IMR-90 (cell line): ENCODE results near the gene MCUR1. TPM values are rescaled to one million over a fixed set of nuclear protein-coding genes. Genes with fewer than 3 reads are reported as not detected.

ENCODE experiments used
- ATAC-seq: fragments of 200-7000 bp; cut with Tn5 transposase; 2 replicates; pipeline ENCODE4 v1.9.1; 2020; ENCODE audit warnings: low read depth, mild to moderate bottlenecking, moderate library complexity
- BruUV-seq: library from RNA; stranded (reverse); fragments of 400-500 nt; replicated peaks from 2 replicates; lab custom pipeline; 2021; lab: Mats Ljungman, UMichigan
- CTCF ChIA-PET: fragments of 300-600 bp; formaldehyde crosslinking; extraction: SDS; loops from one replicate; lab custom pipeline; 2021; ENCODE audit warnings: antibody characterized with exemption; lab: Yijun Ruan, JAX
- POLR2A ChIA-PET: fragments of 300-600 bp; sonication (Branson Sonifier 250); formaldehyde crosslinking; loops from one replicate; lab custom pipeline; 2022; ENCODE audit warnings: antibody characterized with exemption; ENCODE audit not compliant: unreplicated experiment; lab: Charles Lee
- DNase-seq: peaks from one replicate; pipeline ENCODE4 v3.0.0; 2013
- H2AFZ ChIP-seq: replicated peaks from 2 replicates; pipeline ENCODE3; 2013; ENCODE audit warnings: low read length, mild to moderate bottlenecking; ENCODE audit not compliant: poor library complexity
- H2AK5ac ChIP-seq: 2 replicates; pipeline ENCODE4 v1.6.1; 2013; ENCODE audit warnings: low read depth, low read length, inconsistent platforms
- H2AK9ac ChIP-seq: replicated peaks from 2 replicates; pipeline ENCODE3; 2013; ENCODE audit warnings: mild to moderate bottlenecking, low read depth, low read length, moderate library complexity; ENCODE audit not compliant: poor library complexity
- H2BK120ac ChIP-seq: 2 replicates; pipeline ENCODE4 v1.6.1; 2013; ENCODE audit warnings: low read depth, low read length, inconsistent platforms
- H2BK15ac ChIP-seq: 3 replicates; pipeline ENCODE4 v1.6.1; 2013; ENCODE audit warnings: low read depth, low read length, inconsistent platforms
- H2BK20ac ChIP-seq: 2 replicates; pipeline ENCODE4 v1.6.1; 2013; ENCODE audit warnings: low read depth, mild to moderate bottlenecking, inconsistent platforms, low read length, moderate library complexity
- H2BK5ac ChIP-seq: 2 replicates; pipeline ENCODE4 v1.6.1; 2013; ENCODE audit warnings: mild to moderate bottlenecking, low read depth, low read length, inconsistent platforms; ENCODE audit not compliant: poor library complexity, severe bottlenecking
- H3K14ac ChIP-seq: replicated peaks from 2 replicates; pipeline ENCODE4 v1.6.1; 2013; ENCODE audit warnings: low read depth, low read length, inconsistent platforms
- H3K18ac ChIP-seq: 2 replicates; pipeline ENCODE4 v1.6.1; 2013; ENCODE audit warnings: low read depth, low read length, control low read depth
- H3K23ac ChIP-seq: 2 replicates; pipeline ENCODE4 v1.6.1; 2013; ENCODE audit warnings: low read depth, low read length, inconsistent platforms
- H3K27ac ChIP-seq: 2 replicates; pipeline ENCODE4 v1.5.1; 2013; ENCODE audit warnings: mild to moderate bottlenecking, control low read depth, low read length; ENCODE audit not compliant: insufficient read depth
- H3K27me3 ChIP-seq: 2 replicates; pipeline ENCODE4 v1.6.1; 2013; ENCODE audit warnings: low read length; ENCODE audit not compliant: control insufficient read depth, insufficient read depth
- H3K36me3 ChIP-seq: 2 replicates; pipeline ENCODE4 v1.6.1; 2013; ENCODE audit warnings: low read length, mixed read lengths; ENCODE audit not compliant: control insufficient read depth, insufficient read depth
- H3K4ac ChIP-seq: 2 replicates; pipeline ENCODE4 v1.6.1; 2013; ENCODE audit warnings: low read depth, low read length, inconsistent platforms
- H3K4me1 ChIP-seq: 2 replicates; pipeline ENCODE4 v1.6.1; 2013; ENCODE audit warnings: low read length, mixed read lengths; ENCODE audit not compliant: control insufficient read depth, insufficient read depth
- H3K4me2 ChIP-seq: 2 replicates; pipeline ENCODE4 v1.6.1; 2013; ENCODE audit warnings: low read depth, mild to moderate bottlenecking, control low read depth, low read length, moderate library complexity
- H3K4me3 ChIP-seq: 2 replicates; pipeline ENCODE4 v1.5.1; 2013; ENCODE audit warnings: low read depth, mild to moderate bottlenecking, control low read depth, low read length, moderate library complexity; ENCODE audit not compliant: insufficient read depth
- H3K56ac ChIP-seq: 2 replicates; pipeline ENCODE4 v1.6.1; 2013; ENCODE audit warnings: low read length, inconsistent platforms; ENCODE audit not compliant: insufficient read depth; ENCODE audit errors: extremely low read depth
- H3K79me1 ChIP-seq, 2 experiments: 2 replicates each; pipeline ENCODE4 v1.6.1; 2013; ENCODE audit warnings: low read length in 2 of 2, inconsistent platforms in 1 of 2, low read depth in 1 of 2
- H3K9ac ChIP-seq: 2 replicates; pipeline ENCODE4 v1.6.1; 2013; ENCODE audit warnings: low read depth, low read length, control low read depth
- H3K9me1 ChIP-seq: 2 replicates; pipeline ENCODE4 v1.6.1; 2013; ENCODE audit warnings: low read length, inconsistent platforms; ENCODE audit not compliant: insufficient read depth
- H3K9me3 ChIP-seq: 2 replicates; pipeline ENCODE4 v1.6.1; 2013; ENCODE audit warnings: low read length; ENCODE audit not compliant: control insufficient read depth, insufficient read depth
- H4K20me1 ChIP-seq: 2 replicates; pipeline ENCODE4 v1.6.1; 2013; ENCODE audit warnings: low read length, inconsistent platforms; ENCODE audit not compliant: insufficient read depth
- H4K5ac ChIP-seq: 2 replicates; pipeline ENCODE4 v1.6.1; 2013; ENCODE audit warnings: mild to moderate bottlenecking, low read depth, low read length, control low read depth
- H4K8ac ChIP-seq, 2 experiments: 2 replicates each; pipeline ENCODE4 v1.6.1; 2013; ENCODE audit warnings: low read depth in 2 of 2, low read length in 2 of 2, control low read depth in 1 of 2, inconsistent platforms in 1 of 2
- H4K91ac ChIP-seq: 2 replicates; pipeline ENCODE4 v1.6.1; 2013; ENCODE audit warnings: low read depth, low read length, inconsistent platforms; ENCODE audit not compliant: insufficient read depth
- BHLHE40 ChIP-seq: fragments of 150-350 bp; IDR thresholded peaks from 2 replicates; pipeline ENCODE4 v1.6.1; 2016; ENCODE audit warnings: mild to moderate bottlenecking, low read depth, low read length
- CEBPB ChIP-seq: IDR thresholded peaks from 2 replicates; pipeline ENCODE4 v1.6.1; 2012; ENCODE audit warnings: low read depth, low read length, improper control_type of control experiment
- FOS ChIP-seq: fragments of 150-350 bp; IDR thresholded peaks from 2 replicates; pipeline ENCODE4 v1.6.1; 2016; ENCODE audit warnings: low read depth, low read length
- MAFK ChIP-seq: IDR thresholded peaks from 2 replicates; pipeline ENCODE4 v1.6.1; 2012; ENCODE audit warnings: low read depth, low read length, improper control_type of control experiment
- MAZ ChIP-seq: IDR thresholded peaks from 2 replicates; pipeline ENCODE4 v1.6.1; 2012; ENCODE audit warnings: low read depth, mild to moderate bottlenecking, low read length, improper control_type of control experiment, moderate library complexity, borderline replicate concordance
- RAD21 ChIP-seq: IDR thresholded peaks from 2 replicates; pipeline ENCODE4 v1.6.1; 2012; ENCODE audit warnings: low read length, improper control_type of control experiment
- WGBS, 2 experiments: methylation state at CpG; one replicate each; pipeline versions ENCODE4 v1.1.5 to v1.1.7; 2013; ENCODE audit warnings: missing lambda C conversion rate in 2 of 2; ENCODE audit not compliant: insufficient read length in 1 of 2; ENCODE audit errors: extremely low coverage in 2 of 2; 5-methylcytosine and 5-hydroxymethylcytosine counted together
- dilution Hi-C: fragments of 300-500 bp; cut with HindIII; formaldehyde crosslinking; loops from one replicate; pipeline ENCODE4 v1.14.3; 2018; ENCODE audit warnings: low sequenced_read_pairs; ENCODE audit not compliant: unreplicated experiment
- in situ Hi-C: fragments of 300-500 bp; cut with MboI; formaldehyde crosslinking; loops from 3 replicates; pipeline ENCODE4 v1.14.3; 2019; ENCODE audit warnings: low sequenced_read_pairs, inconsistent platforms, mixed read lengths
- intact Hi-C: fragments of 100-400 bp; cut with micrococcal nuclease; formaldehyde crosslinking; loops from 2 replicates; pipeline ENCODE4 v1.10.0; 2022
- polyA plus RNA-seq, 3 experiments: library from polyadenylated mRNA; depleted of rRNA; stranded (reverse); fragments of >200 nt; gene quantifications; 2 replicates each; pipeline ENCODE4 v1.2.3, GENCODE V29; 2012; ENCODE audit warnings: low replicate concordance in 1 of 3
- total RNA-seq: library from RNA; depleted of rRNA; stranded (reverse); fragments of >200 nt; gene quantifications from 2 replicates; pipeline ENCODE4 v1.2.3, GENCODE V29; 2012

Gene MCUR1
- total and polyA plus RNA-seq, 2 of the 4 experiments (the other 2 are of a cell fraction) = 4.1 to 6.5 TPM

DNA sequence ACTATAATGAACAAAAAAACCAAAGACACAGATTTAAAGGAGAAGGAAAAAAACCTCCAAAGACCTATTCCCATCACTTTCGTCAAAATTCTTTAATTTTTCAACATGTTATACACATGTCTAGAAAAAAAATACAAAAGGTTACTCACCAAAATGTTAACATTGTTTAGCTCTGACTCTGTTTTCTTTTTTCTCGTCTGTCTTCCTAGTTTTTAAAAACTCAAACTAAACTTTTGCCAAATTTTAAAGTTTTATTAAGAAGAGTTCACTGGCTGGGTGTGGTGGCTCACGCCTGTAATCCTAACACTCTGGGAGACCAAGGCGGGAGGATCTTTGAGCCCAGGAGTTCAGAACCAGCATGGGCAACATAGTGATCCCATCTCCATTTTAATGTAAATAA is 10.8 kb downstream of the MCUR1 start:
- Histone ChIP-seq H3K4me3 (no peak overlapping the region), H3K9me3 (no peaks in the 10 kb centered on the region), H3K18ac (no peak overlapping the region), H3K14ac (no peak overlapping the region), H3K4me2 (no peak overlapping the region), H4K5ac (no peak overlapping the region), H4K8ac (no peak overlapping the region), H4K20me1 (no peaks in the 10 kb centered on the region), H2BK5ac (no peak overlapping the region), H3K23ac (no peak overlapping the region), H3K4me1 (no peaks in the 10 kb centered on the region), H2AK9ac (no peak overlapping the region), H3K56ac (no peak overlapping the region), H2AK5ac (no peak overlapping the region), H3K27ac (no peak overlapping the region), H4K91ac (no peak overlapping the region), H2BK120ac (no peak overlapping the region), H3K9me1 (0 out of 2 replicates have a peak, but pooled peaks cover 4% of the 10 kb centered on the region), H3K79me1 (peaks cover 1 to 20% of the 10 kb centered on the region in 2 experiments; a peak in 3 of 4 replicates), H3K27me3 (no peaks in the 10 kb centered on the region), H3K9ac (no peak overlapping the region), H3K4ac (no peak overlapping the region), H3K36me3 (peaks cover 13% of the 10 kb centered on the region), H2BK20ac (no peak overlapping the region), H2AFZ (no peak overlapping the region), H2BK15ac (no peak overlapping the region)
- no peak for TF ChIP-seq RAD21
- TF ChIP-seq BHLHE40 = no peak
- no peak for TF ChIP-seq MAFK
- no peak for TF ChIP-seq MAZ
- TF ChIP-seq CEBPB = no peak
- no peak for TF ChIP-seq FOS
- DNase-seq (peak; percentile 32), ATAC-seq (no peak)
- POLR2A ChIA-PET = no interaction called here
- dilution Hi-C loops = no loop called here
- no TSS peak for BruUV-seq
- intact Hi-C loops = no loop called here
- CTCF ChIA-PET = no interaction called here
- no CpG with 5 or more reads among the region's 4 CpGs for WGBS, 2 experiments
- in situ Hi-C loops = no loop called here
